NCI-H2081 treated with DMSO at 0.1 percent for 48 hours (cell line): ENCODE data around the gene CDKN2B-AS1.
"Not testable (repeated sequence)": the region's sequence is repeated elsewhere in the genome, so short reads cannot be mapped to it uniquely, and the experiment has no call there.

Source experiments
- DNase-seq: peaks from one replicate; lab custom pipeline; 2025; lab: John Stamatoyannopoulos, UW

Gene CDKN2B-AS1

GRCh38 chr9:22044583-22044982 is 50.0 kb downstream of the CDKN2B-AS1 start:
- no peak for DNase-seq

- no peak for DNase-seq
Observed at GRCh38 chr9:22045423-22045822, 50.8 kb downstream of the CDKN2B-AS1 start.

- no peak for DNase-seq
Observed at GRCh38 chr9:22046243-22046885, 51.8 kb downstream of the CDKN2B-AS1 start.

- DNase-seq, result no peak
Observed at GRCh38 chr9:22047596-22047995, 53.0 kb downstream of the CDKN2B-AS1 start.

- no peak for DNase-seq
Observed at GRCh38 chr9:22049411-22049810, 54.8 kb downstream of the CDKN2B-AS1 start.

- no peak for DNase-seq
Observed at GRCh38 chr9:22050924-22051323, 56.3 kb downstream of the CDKN2B-AS1 start.

- no peak for DNase-seq
Observed at GRCh38 chr9:22052376-22052945, 57.9 kb downstream of the CDKN2B-AS1 start.

- no peak for DNase-seq
Observed at GRCh38 chr9:22053178-22053577, 58.6 kb downstream of the CDKN2B-AS1 start.

- no peak for DNase-seq
Observed at GRCh38 chr9:22054076-22054475, 59.5 kb downstream of the CDKN2B-AS1 start.

- DNase-seq, result no peak
Observed at GRCh38 chr9:22054529-22054928, 59.9 kb downstream of the CDKN2B-AS1 start.

GRCh38 chr9:22055090-22055489 is 60.5 kb downstream of the CDKN2B-AS1 start:
- no peak for DNase-seq

GRCh38 chr9:22056402-22056801 is 61.8 kb downstream of the CDKN2B-AS1 start:
- no peak for DNase-seq

- DNase-seq, result not testable (repeated sequence)
Observed at GRCh38 chr9:22057972-22058371, 63.4 kb downstream of the CDKN2B-AS1 start.

- DNase-seq, result no peak
Observed at GRCh38 chr9:22060831-22061383, 66.3 kb downstream of the CDKN2B-AS1 start.

GRCh38 chr9:22064957-22065356 is 70.4 kb downstream of the CDKN2B-AS1 start:
- no peak for DNase-seq

- DNase-seq, result no peak
Observed at GRCh38 chr9:22065431-22066200, 71.0 kb downstream of the CDKN2B-AS1 start.

GRCh38 chr9:22067196-22067595 is 72.6 kb downstream of the CDKN2B-AS1 start:
- DNase-seq, result no peak

GRCh38 chr9:22068369-22068768 is 73.8 kb downstream of the CDKN2B-AS1 start:
- no peak for DNase-seq

- no peak for DNase-seq
Observed at GRCh38 chr9:22073349-22073748, 78.8 kb downstream of the CDKN2B-AS1 start.

GRCh38 chr9:22078081-22078480 is 83.5 kb downstream of the CDKN2B-AS1 start:
- DNase-seq, result no peak

GRCh38 chr9:22079873-22080341 is 85.3 kb downstream of the CDKN2B-AS1 start:
- DNase-seq, result no peak

GRCh38 chr9:22084336-22085035 is 89.9 kb downstream of the CDKN2B-AS1 start:
- no peak for DNase-seq
